NCI-H1048 (cell line): ENCODE data around the gene NOMO2.
"Not testable (repeated sequence)": the region's sequence is repeated elsewhere in the genome, so short reads cannot be mapped to it uniquely, and the experiment has no call there.

Source experiments
- DNase-seq: peaks from one replicate; lab custom pipeline; 2025; lab: John Stamatoyannopoulos, UW

NOMO2 gene

DNA sequence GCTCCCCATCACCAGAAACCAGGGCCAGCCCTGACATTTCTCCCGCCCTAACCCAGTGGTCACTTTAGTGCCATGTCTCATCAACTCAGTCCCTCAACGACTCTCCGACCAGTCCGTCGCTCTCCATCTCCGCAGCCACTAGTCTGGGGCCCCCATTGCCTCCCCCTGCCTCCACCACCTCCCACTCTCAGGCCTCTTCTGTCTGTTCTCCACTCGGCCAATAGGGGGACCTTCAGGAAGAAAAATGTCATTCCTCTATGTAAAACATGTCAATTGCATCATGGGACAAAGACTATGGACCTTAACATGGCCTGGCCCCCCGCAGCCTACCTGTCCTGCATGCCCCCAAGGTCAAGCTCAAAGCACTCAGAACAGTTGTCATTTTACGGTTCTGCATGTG, 39.3 kb downstream of the NOMO2 start:
- not testable (repeated sequence) for DNase-seq

DNA sequence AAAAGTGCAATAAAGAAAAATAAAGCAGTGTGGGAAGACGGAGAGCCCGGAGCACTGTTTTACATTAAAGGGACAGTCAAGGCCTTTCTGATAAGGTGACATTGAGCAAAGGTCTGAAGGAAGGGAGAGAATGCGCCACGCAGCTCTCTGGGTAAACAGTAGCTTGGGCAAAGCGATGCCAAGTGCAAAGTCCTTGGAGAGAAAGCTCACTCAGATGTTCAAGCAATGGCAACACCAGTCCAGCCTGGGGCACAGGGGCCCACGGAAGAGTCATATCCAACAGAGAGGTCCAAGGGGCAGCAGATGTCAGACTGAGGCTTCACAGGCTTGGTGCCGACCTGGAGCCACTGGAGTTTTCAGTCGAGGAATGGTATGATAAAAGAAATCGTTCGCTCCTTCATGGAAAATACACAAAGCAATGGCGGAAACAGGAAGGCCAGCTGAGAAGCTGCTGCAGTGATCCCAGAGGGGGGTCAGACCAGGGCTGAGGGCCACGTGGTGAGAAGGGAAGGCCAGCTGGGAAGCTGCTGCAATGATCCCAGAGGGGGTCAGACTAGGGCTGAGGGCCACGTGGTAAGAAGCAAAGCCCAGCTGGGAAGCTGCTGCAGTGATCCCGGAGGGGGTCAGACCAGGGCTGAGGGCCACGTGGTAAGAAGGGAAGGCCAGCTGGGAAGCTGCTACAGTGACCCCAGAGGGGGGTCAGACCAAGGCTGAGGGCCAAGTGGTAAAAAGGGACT, 40.3 kb downstream of the NOMO2 start:
- not testable (repeated sequence) for DNase-seq

DNA sequence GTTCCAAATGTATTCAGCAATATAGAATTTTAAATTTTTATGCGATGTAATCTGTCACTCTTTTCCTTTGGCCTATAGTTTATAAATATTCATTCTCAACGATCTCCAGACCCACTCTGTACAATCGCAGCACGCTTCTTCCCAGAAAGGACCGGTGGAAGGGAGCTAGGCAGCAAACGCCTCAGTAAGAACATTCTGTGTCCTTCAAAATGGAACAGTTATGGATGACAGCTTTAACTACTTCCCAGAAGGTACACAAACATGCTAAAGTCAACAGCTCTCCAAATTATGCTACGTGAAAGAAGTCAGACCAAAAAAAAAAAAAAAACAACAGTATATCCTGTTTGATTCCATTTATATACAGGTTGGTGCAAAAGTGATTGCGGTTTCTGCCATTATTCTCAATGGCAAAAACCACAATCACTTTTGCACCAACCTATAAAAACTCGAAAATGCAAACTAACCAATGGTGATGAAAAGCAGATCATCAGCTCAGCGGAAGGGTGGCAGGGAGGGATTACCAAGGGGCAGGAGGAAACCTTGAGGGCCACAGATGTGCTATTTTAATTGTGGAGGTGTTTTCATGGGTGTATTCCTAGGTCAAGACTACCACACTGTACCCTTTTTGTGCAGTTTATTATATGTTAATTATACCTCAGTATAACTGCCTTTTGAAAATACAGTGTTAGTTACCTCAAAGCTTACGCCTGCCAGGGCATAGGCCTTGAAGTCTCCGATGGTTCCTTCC, 43.2 kb downstream of the NOMO2 start:
- not testable (repeated sequence) for DNase-seq

DNA sequence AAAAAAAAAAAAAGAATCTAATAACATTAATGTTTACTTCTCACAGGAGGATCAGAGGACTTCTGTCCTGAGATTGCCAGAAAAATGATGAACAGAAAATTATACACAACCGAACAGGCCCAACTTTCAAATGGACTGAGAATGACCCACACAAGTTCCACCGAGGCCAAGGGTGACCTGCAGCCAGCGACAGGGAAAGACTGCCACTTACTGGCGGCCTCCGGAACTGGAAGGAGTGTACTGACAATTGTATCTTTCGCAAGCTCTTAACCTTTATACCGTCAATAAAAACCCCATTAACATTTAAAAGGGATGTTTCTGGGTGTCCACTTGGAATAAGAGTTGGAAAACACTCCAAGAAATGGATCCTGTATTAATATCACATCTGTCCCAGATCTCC, 63.5 kb downstream of the NOMO2 start:
- DNase-seq: not testable (repeated sequence)

DNA sequence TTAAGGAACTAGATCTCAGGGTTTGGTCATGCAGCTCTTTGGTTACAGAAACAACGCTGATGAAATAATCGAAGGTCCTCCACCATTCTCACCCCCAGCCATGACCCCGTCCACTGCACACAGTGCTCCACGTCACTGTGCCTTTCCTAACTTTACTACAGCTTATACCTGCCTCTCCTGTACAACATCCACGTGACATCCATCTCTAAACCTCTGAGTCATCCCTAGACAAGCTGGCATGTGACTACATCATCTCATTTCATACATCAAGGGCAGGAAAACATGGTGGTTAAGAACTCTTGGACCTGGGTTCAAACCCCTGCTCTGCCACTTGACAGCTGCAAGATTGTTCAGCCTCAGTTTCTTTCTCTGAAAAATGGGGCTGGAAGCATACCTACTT, 64.9 kb downstream of the NOMO2 start:
- not testable (repeated sequence) for DNase-seq

DNA sequence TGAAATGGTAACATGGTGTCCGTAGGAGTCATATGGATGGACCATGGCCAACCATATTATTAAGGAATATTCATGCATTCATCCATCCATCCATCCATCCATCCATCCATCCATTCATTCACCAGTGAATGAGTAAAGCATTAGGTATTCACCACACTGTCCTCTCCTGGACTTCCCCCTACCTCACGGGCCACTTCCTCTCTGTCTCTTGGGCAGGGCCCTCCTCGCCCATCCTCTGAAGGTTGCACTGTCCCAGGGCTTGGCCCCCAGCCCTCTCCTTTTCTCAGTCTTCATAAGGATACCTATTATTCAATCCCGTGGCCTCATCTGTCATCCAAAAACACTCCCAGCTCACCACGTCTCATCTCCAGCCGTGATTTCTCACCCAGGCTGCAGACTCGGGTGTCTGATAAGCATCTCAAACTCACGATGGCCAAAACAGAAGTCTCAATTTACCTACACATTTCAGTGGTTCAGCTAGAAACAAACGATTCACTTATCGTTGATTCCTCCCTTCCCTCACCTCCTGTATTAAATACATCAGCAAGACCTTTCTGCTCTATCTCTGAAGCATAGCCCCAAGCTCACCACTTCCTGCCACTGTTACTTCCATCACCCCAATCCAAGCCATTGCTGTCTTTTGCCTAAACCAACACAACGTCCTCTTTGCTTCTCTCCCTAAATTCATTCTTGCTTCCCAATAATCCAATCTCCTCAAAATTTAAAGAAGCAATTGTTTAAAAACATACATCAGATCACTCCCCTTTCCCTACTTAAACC, 69.6 kb downstream of the NOMO2 start:
- not testable (repeated sequence) for DNase-seq

DNA sequence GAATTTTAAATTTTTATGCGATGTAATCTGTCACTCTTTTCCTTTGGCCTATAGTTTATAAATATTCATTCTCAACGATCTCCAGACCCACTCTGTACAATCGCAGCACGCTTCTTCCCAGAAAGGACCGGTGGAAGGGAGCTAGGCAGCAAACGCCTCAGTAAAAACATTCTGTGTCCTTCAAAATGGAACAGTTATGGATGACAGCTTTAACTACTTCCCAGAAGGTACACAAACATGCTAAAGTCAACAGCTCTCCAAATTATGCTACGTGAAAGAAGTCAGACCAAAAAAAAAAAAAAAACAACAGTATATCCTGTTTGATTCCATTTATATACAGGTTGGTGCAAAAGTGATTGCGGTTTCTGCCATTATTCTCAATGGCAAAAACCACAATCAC, 125.9 kb downstream of the NOMO2 start:
- DNase-seq: not testable (repeated sequence)

DNA sequence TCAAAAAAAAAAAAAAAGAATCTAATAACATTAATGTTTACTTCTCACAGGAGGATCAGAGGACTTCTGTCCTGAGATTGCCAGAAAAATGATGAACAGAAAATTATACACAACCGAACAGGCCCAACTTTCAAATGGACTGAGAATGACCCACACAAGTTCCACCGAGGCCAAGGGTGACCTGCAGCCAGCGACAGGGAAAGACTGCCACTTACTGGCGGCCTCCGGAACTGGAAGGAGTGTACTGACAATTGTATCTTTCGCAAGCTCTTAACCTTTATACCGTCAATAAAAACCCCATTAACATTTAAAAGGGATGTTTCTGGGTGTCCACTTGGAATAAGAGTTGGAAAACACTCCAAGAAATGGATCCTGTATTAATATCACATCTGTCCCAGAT, 146.1 kb downstream of the NOMO2 start:
- DNase-seq: not testable (repeated sequence)

DNA sequence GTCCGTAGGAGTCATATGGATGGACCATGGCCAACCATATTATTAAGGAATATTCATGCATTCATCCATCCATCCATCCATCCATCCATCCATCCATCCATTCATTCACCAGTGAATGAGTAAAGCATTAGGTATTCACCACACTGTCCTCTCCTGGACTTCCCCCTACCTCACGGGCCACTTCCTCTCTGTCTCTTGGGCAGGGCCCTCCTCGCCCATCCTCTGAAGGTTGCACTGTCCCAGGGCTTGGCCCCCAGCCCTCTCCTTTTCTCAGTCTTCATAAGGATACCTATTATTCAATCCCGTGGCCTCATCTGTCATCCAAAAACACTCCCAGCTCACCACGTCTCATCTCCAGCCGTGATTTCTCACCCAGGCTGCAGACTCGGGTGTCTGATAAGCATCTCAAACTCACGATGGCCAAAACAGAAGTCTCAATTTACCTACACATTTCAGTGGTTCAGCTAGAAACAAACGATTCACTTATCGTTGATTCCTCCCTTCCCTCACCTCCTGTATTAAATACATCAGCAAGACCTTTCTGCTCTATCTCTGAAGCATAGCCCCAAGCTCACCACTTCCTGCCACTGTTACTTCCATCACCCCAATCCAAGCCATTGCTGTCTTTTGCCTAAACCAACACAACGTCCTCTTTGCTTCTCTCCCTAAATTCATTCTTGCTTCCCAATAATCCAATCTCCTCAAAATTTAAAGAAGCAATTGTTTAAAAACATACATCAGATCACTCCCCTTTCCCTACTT, 152.2 kb downstream of the NOMO2 start:
- not testable (repeated sequence) for DNase-seq

DNA sequence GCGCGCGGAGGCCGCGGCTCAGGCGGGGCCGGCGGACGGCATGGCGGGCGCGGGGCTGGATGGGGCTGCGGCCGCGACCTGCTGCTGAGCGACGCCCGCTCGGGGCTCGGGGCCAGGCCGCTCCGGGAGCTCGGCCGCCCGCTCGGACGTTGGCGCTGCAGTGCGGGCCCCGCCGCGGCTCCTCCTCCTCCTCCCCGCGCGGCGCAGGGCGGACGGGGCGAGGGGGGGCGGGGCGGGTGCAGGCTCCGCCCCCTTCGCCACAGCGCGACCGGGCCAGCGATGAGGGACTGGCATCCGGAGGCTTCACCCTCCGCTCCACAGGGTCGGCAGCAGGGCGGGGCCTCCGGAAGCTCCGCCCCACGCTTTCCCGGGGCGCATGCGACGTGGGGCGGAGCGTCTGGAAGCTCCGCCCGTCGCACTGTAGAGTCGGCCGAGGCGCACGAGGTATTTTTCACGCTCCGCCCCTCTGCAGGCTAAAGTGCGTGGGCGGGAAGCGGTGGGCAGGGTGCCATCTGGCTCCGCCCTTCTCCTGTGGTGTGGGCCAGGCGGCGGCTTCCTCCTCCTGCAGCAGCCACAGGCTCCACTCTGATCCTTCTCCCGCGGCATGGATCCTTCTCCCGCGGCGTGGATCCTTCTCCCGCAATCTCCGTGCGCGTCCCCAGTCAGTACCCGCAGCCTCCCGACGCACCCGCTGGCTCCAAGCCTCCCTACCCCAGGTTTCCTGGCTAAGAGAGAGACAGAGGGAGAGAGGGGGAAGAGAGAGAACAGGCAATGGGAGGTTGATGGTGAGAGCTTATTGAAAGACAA, 159.8 kb downstream of the NOMO2 start:
- DNase-seq: not testable (repeated sequence)

DNA sequence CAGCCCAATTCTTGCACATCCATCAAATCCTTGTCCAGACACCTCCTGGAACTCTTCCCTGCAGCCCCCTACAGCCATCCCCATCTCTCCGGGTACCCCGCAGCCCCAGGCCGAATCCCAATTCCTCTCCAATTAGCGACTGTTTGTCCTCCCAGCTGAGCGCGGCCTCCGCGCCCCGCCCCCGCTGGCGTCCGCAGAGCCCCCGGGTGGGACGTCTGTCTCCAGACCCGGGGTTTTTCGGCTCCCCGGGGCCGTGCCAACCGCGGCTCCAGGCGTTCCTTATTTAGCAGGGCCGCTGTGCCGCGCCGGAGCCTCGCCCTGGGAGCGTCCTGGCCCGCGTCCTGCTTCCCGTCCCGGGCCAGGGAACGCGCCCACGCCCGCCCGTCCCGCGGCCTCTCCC, 160.7 kb downstream of the NOMO2 start:
- not testable (repeated sequence) for DNase-seq

DNA sequence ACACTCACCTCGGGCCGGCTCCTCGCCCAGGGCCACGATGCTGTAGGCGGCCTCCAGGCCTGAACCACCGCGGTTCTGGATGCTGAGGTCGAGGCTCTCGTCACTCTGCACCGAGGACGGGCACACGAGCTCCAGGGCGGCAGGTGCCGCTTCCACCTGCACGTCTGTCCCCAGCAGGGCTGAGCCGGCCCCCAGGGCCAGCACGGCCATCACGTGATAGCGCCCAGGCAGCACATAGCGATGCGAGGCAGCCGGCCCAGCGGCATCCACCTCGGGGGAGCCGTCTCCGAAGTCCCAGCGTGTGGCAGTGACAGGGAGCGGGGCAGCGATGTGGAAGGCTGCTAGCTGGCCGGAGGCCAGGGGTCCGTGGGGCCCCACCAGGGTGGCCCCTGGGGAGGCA, 167.5 kb downstream of the NOMO2 start:
- not testable (repeated sequence) for DNase-seq

DNA sequence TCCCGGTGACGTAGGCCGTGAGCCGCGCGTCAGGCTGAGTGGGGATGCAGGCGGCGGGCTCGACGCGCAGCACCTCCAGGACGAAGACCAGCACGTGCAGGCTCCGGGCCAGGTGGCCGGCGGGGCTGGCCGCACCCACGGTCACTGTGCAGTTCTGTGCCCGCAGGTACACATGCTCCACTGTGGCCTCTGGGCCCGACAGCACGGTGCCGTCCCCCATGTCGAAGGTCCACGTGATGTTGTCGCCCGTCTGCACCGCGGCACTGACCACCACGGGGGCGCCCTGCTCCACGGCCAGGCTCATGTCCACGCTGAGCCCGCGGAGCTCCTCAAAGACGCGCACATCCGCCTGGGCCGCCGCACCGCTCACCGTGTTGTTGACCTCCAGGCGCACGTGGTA, 174.1 kb downstream of the NOMO2 start:
- DNase-seq: not testable (repeated sequence)

DNA sequence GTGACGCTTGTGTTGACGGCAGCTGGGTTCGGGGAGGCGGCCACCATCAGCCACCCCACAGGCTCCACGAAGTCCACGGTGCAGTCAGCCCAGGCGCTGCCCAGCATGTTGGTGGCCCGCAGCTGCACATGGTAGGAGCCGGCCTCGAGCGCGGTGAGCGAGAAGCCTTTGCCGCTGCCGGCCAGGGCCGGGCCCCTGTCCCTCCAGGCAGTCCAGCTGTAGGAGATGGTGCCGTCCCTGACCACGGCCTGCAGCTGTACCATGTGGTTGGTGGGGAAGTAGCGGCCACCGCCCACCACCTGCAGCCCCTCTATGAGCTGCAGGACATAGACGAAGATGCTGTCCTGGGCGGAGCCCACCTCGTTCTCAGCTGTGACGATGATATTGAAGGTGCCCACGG, 175.4 kb downstream of the NOMO2 start:
- not testable (repeated sequence) for DNase-seq

DNA sequence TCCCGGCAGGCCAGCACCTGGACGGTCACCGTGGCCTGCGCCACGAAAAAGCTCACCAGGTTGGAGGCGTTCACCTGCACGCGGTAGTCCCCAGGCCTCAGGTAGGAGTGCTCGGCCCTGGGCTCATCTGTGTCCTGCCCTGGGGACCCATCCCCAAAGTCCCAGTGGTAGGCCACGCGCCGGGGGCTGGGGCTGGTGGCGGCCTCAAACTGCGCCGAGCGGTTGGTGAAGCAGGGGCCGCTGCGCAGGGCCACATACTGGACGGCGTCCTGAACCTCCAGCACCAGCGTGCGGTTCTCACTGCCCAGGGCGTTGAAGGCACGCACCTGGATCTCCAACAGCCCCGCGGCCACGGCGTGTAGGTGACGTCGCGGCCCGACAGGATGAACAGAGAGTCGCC, 176.6 kb downstream of the NOMO2 start:
- not testable (repeated sequence) for DNase-seq

DNA sequence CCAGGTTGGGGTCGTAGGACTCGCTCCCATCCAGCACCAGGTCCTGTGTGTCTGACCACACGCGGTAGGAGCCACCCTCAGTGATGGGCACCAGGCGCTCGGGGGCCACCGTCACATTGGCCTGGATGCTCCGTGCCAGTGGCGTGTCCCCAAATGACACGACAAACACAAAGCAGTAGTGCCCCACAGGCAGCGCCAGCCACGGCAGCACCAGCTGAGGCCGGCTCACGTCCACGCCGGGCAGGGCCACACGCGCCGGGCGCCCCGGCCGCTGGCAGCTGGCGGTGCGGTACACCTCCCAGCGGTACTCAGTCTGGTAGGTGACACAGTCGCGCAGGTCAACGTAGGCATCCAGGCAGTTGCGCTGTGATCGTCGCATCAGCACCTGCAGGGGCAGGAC, 177.0 kb downstream of the NOMO2 start:
- not testable (repeated sequence) for DNase-seq

DNA sequence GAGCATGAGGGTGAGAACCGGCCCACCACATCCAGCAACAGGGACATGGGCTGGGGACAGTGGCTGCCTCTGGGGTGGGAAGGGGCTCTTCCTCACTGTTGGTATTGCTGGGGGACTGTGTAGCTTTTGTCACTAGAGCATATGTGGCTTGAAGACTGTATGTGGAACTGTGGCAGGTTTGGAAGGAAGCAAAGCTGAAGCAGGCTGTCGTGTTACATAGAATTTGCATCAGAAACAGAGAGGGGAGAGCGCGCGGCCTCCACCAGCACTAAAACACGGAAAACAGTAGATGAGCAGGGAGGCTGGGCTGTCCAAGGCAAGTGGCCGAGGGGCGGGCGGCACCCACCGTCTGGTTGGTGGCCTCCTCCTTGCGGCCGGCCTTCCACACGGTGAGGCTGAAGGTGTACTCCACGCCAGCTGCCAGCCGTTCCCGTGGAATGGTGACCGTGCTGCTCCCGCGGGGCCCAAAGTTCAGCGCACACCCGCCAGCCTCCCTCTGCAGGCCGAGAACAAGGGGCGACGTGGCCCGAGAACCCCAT, 177.7 kb downstream of the NOMO2 start:
- not testable (repeated sequence) for DNase-seq

DNA sequence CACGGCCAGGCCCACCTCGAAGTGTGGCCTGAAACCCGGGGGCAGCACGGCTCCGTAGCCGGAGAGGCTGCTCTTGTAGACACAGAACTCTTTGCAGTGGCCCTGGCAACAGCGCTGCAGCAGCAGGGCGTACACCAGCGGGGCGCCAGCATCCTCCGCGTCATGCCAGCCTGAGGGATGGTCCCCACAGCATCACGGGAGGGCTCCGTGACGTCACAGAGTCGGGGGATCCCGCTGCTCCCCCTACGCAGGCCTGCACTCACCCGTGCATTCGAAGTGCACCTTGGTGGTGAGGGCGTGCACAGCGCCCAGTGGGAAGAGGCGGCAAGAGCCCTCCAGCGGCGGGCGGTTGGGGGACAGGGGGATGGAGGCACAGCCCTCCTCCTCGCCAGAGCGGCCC, 179.2 kb downstream of the NOMO2 start:
- DNase-seq: not testable (repeated sequence)
